Esophagus squamous epithelium (tissue), 5 donors: ENCODE data around the gene ZHX3. TPM values are rescaled to one million over a fixed set of nuclear protein-coding genes. Genes with fewer than 3 reads are reported as not detected.

Experiments used
- DNase-seq: peaks from one replicate; lab custom pipeline; 2025; lab: John Stamatoyannopoulos, UW
- H3K27ac ChIP-seq, 4 donors: fragments of 200-600 bp; sonication (generic); one replicate each; pipeline ENCODE4 v1.5.1; 2016 to 2019; ENCODE audit warnings: mild to moderate bottlenecking in 1 of 4
- H3K27me3 ChIP-seq, 4 donors: fragments of 200-600 bp; sonication (generic); 1 replicate in 3 of 4; 2 replicates in 1 of 4; pipeline versions ENCODE4 v1.5.1 to v1.6.0; 2017 to 2021; ENCODE audit warnings: antibody characterized with exemption in 1 of 4
- H3K36me3 ChIP-seq, 3 donors: fragments of 200-600 bp; sonication (generic); one replicate each; pipeline ENCODE4 v1.5.1; 2016 to 2019
- H3K4me1 ChIP-seq, 3 donors: fragments of 200-600 bp; sonication (generic); one replicate each; pipeline ENCODE4 v1.5.1; 2017 to 2019
- H3K4me3 ChIP-seq, 4 donors: fragments of 200-600 bp; sonication (generic); 1 replicate in 3 of 4; 2 replicates in 1 of 4; pipeline ENCODE4 v1.5.1; 2016 to 2019; ENCODE audit warnings: mild to moderate bottlenecking in 2 of 4, moderate library complexity in 1 of 4
- H3K9me3 ChIP-seq, 3 donors: fragments of 200-600 bp; sonication (generic); one replicate each; pipeline ENCODE4 v1.5.1; 2016 to 2019
- CTCF ChIP-seq, 6 experiments: fragments of 450-650 bp in 4 of 6; fragments of 200-600 bp in 2 of 6; sonication (generic) in 2 of 6; IDR thresholded peaks; one replicate each; pipeline ENCODE4 v1.5.1; 2016 to 2019; ENCODE audit warnings: antibody characterized with exemption in 6 of 6, mild to moderate bottlenecking in 4 of 6, moderate library complexity in 4 of 6
- POLR2A ChIP-seq, 4 donors: fragments of 450-650 bp; IDR thresholded peaks; one replicate each; pipeline ENCODE4 v1.6.1; 2017; ENCODE audit warnings: antibody characterized with exemption in 4 of 4, mild to moderate bottlenecking in 4 of 4, moderate library complexity in 3 of 4
- WGBS, 2 donors: methylation state at CpG; one replicate each; pipeline ENCODE4 v1.1.5; 2018; 5-methylcytosine and 5-hydroxymethylcytosine counted together
- intact Hi-C: fragments of 100-400 bp; cut with DNase I; formaldehyde crosslinking; loops from one replicate; pipeline ENCODE4 v1.15.0; 2022
- total RNA-seq, 4 donors: library from RNA; depleted of rRNA; stranded (reverse); fragments of >200 nt; gene quantifications; one replicate each; pipeline ENCODE4 v1.1.0, GENCODE V29; 2016
- donor health status: DM: yes; HTN: yes; CAD: no.

The ZHX3 gene
- total RNA-seq, 4 donors from 2014 or later: 13.6 to 30.3 (median 15.5) TPM

- H3K4me1 ChIP-seq: peaks cover 7 to 19% (median 10%) of the 10 kb centered on the region in 3 donors
- DNase-seq: no peak
- intact Hi-C loops: no loop called here
- no peaks in the 10 kb centered on the region for H3K9me3 ChIP-seq
- H3K36me3 ChIP-seq: no peaks in the 10 kb centered on the region
- H3K4me3 ChIP-seq: no peak overlapping the region
- H3K27me3 ChIP-seq: no peaks in the 10 kb centered on the region
- no peak overlapping the region for H3K27ac ChIP-seq
- 83 to 85% methylated on average over 4 to 5 of the region's 5 CpGs for WGBS, 2 donors
- TF ChIP-seq CTCF (IDR thresholded peaks at IDR 0.05) (no peak), POLR2A (IDR thresholded peaks at IDR 0.05) (no peak)
Observed at GRCh38 chr20:41327178-41327577, 9.6 kb upstream of the ZHX3 start.

- 55 to 88% methylated on average over 1 of the region's 1 CpG for WGBS, 2 donors
- H3K27me3 ChIP-seq: no peaks in the 10 kb centered on the region
- H3K36me3 ChIP-seq: no peaks in the 10 kb centered on the region
- intact Hi-C loops: no loop called here
- no peak for DNase-seq
- H3K27ac ChIP-seq: peak overlapping the region in 3 of 4 donors; percentile 19 to 59 (median 23)
- no peak overlapping the region for H3K4me3 ChIP-seq
- H3K4me1 ChIP-seq: peaks cover 5 to 29% (median 6%) of the 10 kb centered on the region in 3 donors
- TF ChIP-seq POLR2A (IDR thresholded peaks at IDR 0.05) (no peak), CTCF (IDR thresholded peaks at IDR 0.05) (no peak)
- H3K9me3 ChIP-seq: no peaks in the 10 kb centered on the region
Observed at GRCh38 chr20:41320976-41321375, 3.4 kb upstream of the ZHX3 start.

GRCh38 chr20:41320441-41320840 is 2.9 kb upstream of the ZHX3 start:
- Histone ChIP-seq H3K4me1 (peaks cover 6 to 34% (median 8%) of the 10 kb centered on the region in 3 donors), H3K36me3 (no peaks in the 10 kb centered on the region), H3K4me3 (no peak overlapping the region), H3K27me3 (no peaks in the 10 kb centered on the region), H3K27ac (peak overlapping the region in 1 of 4 donors; percentile 59), H3K9me3 (no peaks in the 10 kb centered on the region)
- DNase-seq: no peak
- no peak for TF ChIP-seq POLR2A (IDR thresholded peaks at IDR 0.05)
- no peak for TF ChIP-seq CTCF (IDR thresholded peaks at IDR 0.05)
- intact Hi-C loops: no loop called here

GRCh38 chr20:41318271-41318649 is 729 bp upstream of the ZHX3 start:
- TF ChIP-seq POLR2A (IDR thresholded peaks at IDR 0.05): no peak
- no peak for TF ChIP-seq CTCF (IDR thresholded peaks at IDR 0.05)
- peak overlapping the region; percentile 75 to 94 (median 86) for H3K4me3 ChIP-seq
- DNase-seq: no peak
- intact Hi-C loops: loop anchor here (10.0 kb wide), 1 partner anchor 73 kb away; no protein-coding TSS in a partner anchor
- peaks cover 9 to 50% (median 10%) of the 10 kb centered on the region in 3 donors for H3K4me1 ChIP-seq
- peak overlapping the region; percentile 86 to 97 (median 94) for H3K27ac ChIP-seq
- WGBS, 2 donors: 28 to 29% methylated on average over 5 of the region's 5 CpGs
- H3K9me3 ChIP-seq: no peaks in the 10 kb centered on the region
- no peaks in the 10 kb centered on the region for H3K36me3 ChIP-seq
- no peaks in the 10 kb centered on the region for H3K27me3 ChIP-seq

GRCh38 chr20:41316602-41317545 is 657 bp downstream of the ZHX3 start:
- Histone ChIP-seq H3K27ac (peak overlapping the region; percentile 92 to 97 (median 94)), H3K4me1 (peaks cover 9 to 44% (median 10%) of the 10 kb centered on the region in 3 donors), H3K36me3 (peaks cover 0 to 6% (median 4%) of the 10 kb centered on the region in 3 donors), H3K9me3 (no peaks in the 10 kb centered on the region), H3K27me3 (no peaks in the 10 kb centered on the region), H3K4me3 (peak overlapping the region; percentile 75 to 94 (median 86))
- TF ChIP-seq POLR2A (IDR thresholded peaks at IDR 0.05) (no peak), CTCF (IDR thresholded peaks at IDR 0.05) (no peak)
- DNase-seq: no peak
- intact Hi-C loops: loop anchor here (10.0 kb wide), 1 partner anchor 72 kb away; no protein-coding TSS in a partner anchor
- 3 to 8% methylated on average over 12 to 20 of the region's 66 CpGs for WGBS, 2 donors
